Activated naive CD4-positive, alpha-beta T cell treated with anti-CD3 and anti-CD28 coated beads for 36 hours (primary cell): Measurements from ENCODE around the gene OR2C1. TPM values are rescaled to one million over a fixed set of nuclear protein-coding genes. Genes with fewer than 3 reads are reported as not detected.

Experiments
- CTCF ChIA-PET: fragments of 350-600 bp; sonication (Branson Sonifier 250); formaldehyde crosslinking; loops from one replicate; lab custom pipeline; 2021; ENCODE audit warnings: antibody characterized with exemption; lab: Charles Lee
- DNase-seq: peaks from one replicate; pipeline ENCODE4 v3.0.0-alpha.2; 2020
- H3K27ac Mint-ChIP-seq: one replicate; pipeline ENCODE4 v1.8.0; 2021; ENCODE audit warnings: mild to moderate bottlenecking, mixed read lengths
- H3K27me3 Mint-ChIP-seq: one replicate; pipeline ENCODE4 v1.8.0; 2021; ENCODE audit warnings: low read depth, mixed read lengths
- H3K36me3 Mint-ChIP-seq: one replicate; pipeline ENCODE4 v1.8.0; 2021; ENCODE audit warnings: low read depth, mixed read lengths
- H3K4me1 Mint-ChIP-seq: one replicate; pipeline ENCODE4 v1.8.0; 2021; ENCODE audit warnings: low read depth, mixed read lengths
- H3K4me3 Mint-ChIP-seq: one replicate; pipeline ENCODE4 v1.8.0; 2021; ENCODE audit warnings: mild to moderate bottlenecking, moderate library complexity, mixed read lengths
- H3K9me3 Mint-ChIP-seq: one replicate; pipeline ENCODE4 v1.8.0; 2021; ENCODE audit warnings: mixed read lengths
- intact Hi-C: fragments of 100-400 bp; cut with micrococcal nuclease; formaldehyde crosslinking; loops from one replicate; pipeline ENCODE4 v1.15.1; 2023
- total RNA-seq, 2 experiments: library from RNA; stranded (reverse); gene quantifications; one replicate each; pipeline ENCODE4 v1.2.3, GENCODE V29; 2021

Gene OR2C1
- total RNA-seq, 2 experiments from 2014 or later = not detected

GRCh38 chr16:3358871-3359270 is 3.2 kb downstream of the OR2C1 start:
- H3K9me3 Mint-ChIP-seq = no peaks in the 10 kb centered on the region
- CTCF ChIA-PET = no interaction called here
- no peak overlapping the region for H3K27ac Mint-ChIP-seq
- no peaks in the 10 kb centered on the region for H3K4me1 Mint-ChIP-seq
- no peak for DNase-seq
- H3K27me3 Mint-ChIP-seq = peaks cover 3% of the 10 kb centered on the region
- intact Hi-C loops = no loop called here
- H3K4me3 Mint-ChIP-seq = no peak overlapping the region
- H3K36me3 Mint-ChIP-seq = no peaks in the 10 kb centered on the region

- Mint-ChIP-seq H3K4me1 (peaks cover 10% of the 10 kb centered on the region), H3K4me3 (no peak overlapping the region), H3K9me3 (peaks cover 11% of the 10 kb centered on the region), H3K27ac (no peak overlapping the region), H3K27me3 (peaks cover 3% of the 10 kb centered on the region), H3K36me3 (peaks cover 5% of the 10 kb centered on the region)
- CTCF ChIA-PET = interaction anchor here (0.6 kb wide), 1 partner anchor 39 kb away, joined by 3 read pairs; no protein-coding TSS in a partner anchor
- DNase-seq = no peak
- intact Hi-C loops = no loop called here
Measured at GRCh38 chr16:3362931-3363330, 7.2 kb downstream of the OR2C1 start.

- peak; percentile 8 for DNase-seq
- H3K9me3 Mint-ChIP-seq = peaks cover 11% of the 10 kb centered on the region
- peaks cover 10% of the 10 kb centered on the region for H3K4me1 Mint-ChIP-seq
- H3K36me3 Mint-ChIP-seq = peaks cover 5% of the 10 kb centered on the region
- peaks cover 3% of the 10 kb centered on the region for H3K27me3 Mint-ChIP-seq
- intact Hi-C loops = loop anchor here (2.0 kb wide), 2 partner anchors 79 to 129 kb away; partner anchors contain the start of genes NAA60, ZNF200 and ZNF597
- H3K4me3 Mint-ChIP-seq = no peak overlapping the region
- H3K27ac Mint-ChIP-seq = no peak overlapping the region
- CTCF ChIA-PET = interaction anchor here (0.6 kb wide), 1 partner anchor 38 kb away, joined by 3 read pairs; no protein-coding TSS in a partner anchor
Measured at GRCh38 chr16:3363793-3364192, 8.1 kb downstream of the OR2C1 start.

- peaks cover 10% of the 10 kb centered on the region for H3K4me1 Mint-ChIP-seq
- H3K27me3 Mint-ChIP-seq = peaks cover 3% of the 10 kb centered on the region
Measured at GRCh38 chr16:3364774-3365427, 9.2 kb downstream of the OR2C1 start.

GRCh38 chr16:3369073-3369472 is 13.4 kb downstream of the OR2C1 start:
- Mint-ChIP-seq H3K4me3 (no peak overlapping the region), H3K4me1 (peaks cover 10% of the 10 kb centered on the region), H3K27ac (no peak overlapping the region), H3K9me3 (peaks cover 24% of the 10 kb centered on the region), H3K36me3 (peaks cover 18% of the 10 kb centered on the region), H3K27me3 (no peaks in the 10 kb centered on the region)
- intact Hi-C loops = no loop called here
- no peak for DNase-seq
- CTCF ChIA-PET = no interaction called here

More at GRCh38 chr16:3364774-3365427, 9.2 kb downstream of the OR2C1 start:
- H3K36me3 Mint-ChIP-seq = peaks cover 5% of the 10 kb centered on the region
- intact Hi-C loops = loop anchor here (1.0 to 2.0 kb wide), 6 partner anchors 36 to 130 kb away; partner anchors contain the start of genes NAA60, TIGD7, ZNF174 and ZNF200
- H3K4me3 Mint-ChIP-seq = peak overlapping the region; percentile 78
- peak; percentile 91 for DNase-seq
- peaks cover 11% of the 10 kb centered on the region for H3K9me3 Mint-ChIP-seq
- CTCF ChIA-PET = interaction anchor here (0.7 to 0.8 kb wide), 2 partner anchors 9 to 17 kb away, joined by 3 to 4 read pairs; partner anchors contain the start of gene OR2C1
- peak overlapping the region; percentile 79 for H3K27ac Mint-ChIP-seq

GRCh38 chr16:3375680-3376079 is 20.0 kb downstream of the OR2C1 start:
- no peaks in the 10 kb centered on the region for H3K27me3 Mint-ChIP-seq
- DNase-seq = no peak
- intact Hi-C loops = no loop called here
- H3K27ac Mint-ChIP-seq = no peak overlapping the region
- CTCF ChIA-PET = no interaction called here
- H3K36me3 Mint-ChIP-seq = peaks cover 57% of the 10 kb centered on the region
- peaks cover 63% of the 10 kb centered on the region for H3K9me3 Mint-ChIP-seq
- H3K4me3 Mint-ChIP-seq = no peak overlapping the region
- no peaks in the 10 kb centered on the region for H3K4me1 Mint-ChIP-seq

GRCh38 chr16:3377917-3378316 is 22.2 kb downstream of the OR2C1 start:
- CTCF ChIA-PET = no interaction called here
- Mint-ChIP-seq H3K4me1 (no peaks in the 10 kb centered on the region), H3K27ac (no peak overlapping the region), H3K36me3 (peaks cover 75% of the 10 kb centered on the region), H3K9me3 (peaks cover 78% of the 10 kb centered on the region), H3K4me3 (no peak overlapping the region), H3K27me3 (no peaks in the 10 kb centered on the region)
- intact Hi-C loops = no loop called here
- DNase-seq = no peak

- Mint-ChIP-seq H3K4me3 (no peak overlapping the region), H3K27me3 (no peaks in the 10 kb centered on the region), H3K36me3 (peaks cover 87% of the 10 kb centered on the region), H3K27ac (no peak overlapping the region), H3K9me3 (peaks cover 77% of the 10 kb centered on the region), H3K4me1 (no peaks in the 10 kb centered on the region)
- intact Hi-C loops = no loop called here
- DNase-seq = no peak
- CTCF ChIA-PET = interaction anchor here (0.6 kb wide), 1 partner anchor 248 kb away, joined by 3 read pairs; the partner anchor contains the start of gene ZNF213
Measured at GRCh38 chr16:3383045-3383448, 27.4 kb downstream of the OR2C1 start.

- Mint-ChIP-seq H3K9me3 (peaks cover 58% of the 10 kb centered on the region), H3K36me3 (peaks cover 85% of the 10 kb centered on the region), H3K4me3 (no peak overlapping the region), H3K27ac (no peak overlapping the region), H3K4me1 (no peaks in the 10 kb centered on the region), H3K27me3 (no peaks in the 10 kb centered on the region)
- no peak for DNase-seq
- CTCF ChIA-PET = no interaction called here
- intact Hi-C loops = no loop called here
Measured at GRCh38 chr16:3388325-3388724, 32.6 kb downstream of the OR2C1 start.

- no peak for DNase-seq
- H3K9me3 Mint-ChIP-seq = peaks cover 53% of the 10 kb centered on the region
- H3K4me1 Mint-ChIP-seq = peaks cover 6% of the 10 kb centered on the region
- no peak overlapping the region for H3K4me3 Mint-ChIP-seq
- no peaks in the 10 kb centered on the region for H3K27me3 Mint-ChIP-seq
- peaks cover 84% of the 10 kb centered on the region for H3K36me3 Mint-ChIP-seq
- intact Hi-C loops = no loop called here
- H3K27ac Mint-ChIP-seq = no peak overlapping the region
- CTCF ChIA-PET = no interaction called here
Measured at GRCh38 chr16:3389663-3390338, 34.1 kb downstream of the OR2C1 start.

- H3K9me3 Mint-ChIP-seq = peaks cover 22% of the 10 kb centered on the region
- intact Hi-C loops = loop anchor here (2.0 to 5.0 kb wide), 2 partner anchors 56 to 213 kb away; partner anchors contain the start of gene OR1F1
- DNase-seq = no peak
- CTCF ChIA-PET = interaction anchor here (1.0 kb wide), 1 partner anchor 59 kb away, joined by 3 read pairs; no protein-coding TSS in a partner anchor
- peaks cover 39% of the 10 kb centered on the region for H3K4me1 Mint-ChIP-seq
- peaks cover 62% of the 10 kb centered on the region for H3K36me3 Mint-ChIP-seq
- H3K4me3 Mint-ChIP-seq = peak overlapping the region; percentile 86
- H3K27me3 Mint-ChIP-seq = no peaks in the 10 kb centered on the region
- peak overlapping the region; percentile 31 for H3K27ac Mint-ChIP-seq
Measured at GRCh38 chr16:3400446-3400778, 44.7 kb downstream of the OR2C1 start.

- no peaks in the 10 kb centered on the region for H3K27me3 Mint-ChIP-seq
- H3K36me3 Mint-ChIP-seq = peaks cover 60% of the 10 kb centered on the region
- CTCF ChIA-PET = no interaction called here
- intact Hi-C loops = loop anchor here (1.0 to 5.0 kb wide), 9 partner anchors 36 to 267 kb away; partner anchors contain the start of genes NAA60, OR1F1, ZNF200 and ZNF263
- peak within 1 kb of the TSS; percentile 86 for H3K4me3 Mint-ChIP-seq
- peaks cover 26% of the 10 kb centered on the region for H3K9me3 Mint-ChIP-seq
- peak within 1 kb of the TSS; percentile 75 for H3K27ac Mint-ChIP-seq
- H3K4me1 Mint-ChIP-seq = peaks cover 39% of the 10 kb centered on the region
- DNase-seq = peak; percentile 99
Measured at GRCh38 chr16:3400779-3401688, 45.3 kb downstream of the OR2C1 start, which contains the start of the genes ZNF174 and ZSCAN32. ZNF174 (plus strand) TSS chr16:3401215; CDS start chr16:3402005, 790 bp downstream. ZSCAN32 (minus strand) TSS chr16:3401004; CDS start chr16:3397557, 3,447 bp downstream.
